IgD-negative memory B cell (primary cell): Measurements from ENCODE around the gene RAB43. TPM values are rescaled to one million over a fixed set of nuclear protein-coding genes. Genes with fewer than 3 reads are reported as not detected.
A peak's percentile ranks its signal among the peaks of the same experiment; 100 is the strongest.
"Not testable (repeated sequence)": the region's sequence is repeated elsewhere in the genome, so short reads cannot be mapped to it uniquely, and the experiment has no call there.

Experiments
- H3K27ac Mint-ChIP-seq, 3 donors: one replicate each; pipeline ENCODE4 v1.8.0; 2020 to 2022; ENCODE audit warnings: mild to moderate bottlenecking in 3 of 3, mixed read lengths in 3 of 3, moderate library complexity in 1 of 3
- H3K27me3 Mint-ChIP-seq: one replicate; pipeline ENCODE4 v1.8.0; 2021; ENCODE audit warnings: mixed read lengths
- H3K36me3 Mint-ChIP-seq: one replicate; pipeline ENCODE4 v1.8.0; 2020; ENCODE audit warnings: mild to moderate bottlenecking, mixed read lengths
- H3K4me1 Mint-ChIP-seq, 3 donors: one replicate each; pipeline ENCODE4 v1.8.0; 2020 to 2022; ENCODE audit warnings: mixed read lengths in 3 of 3, mild to moderate bottlenecking in 1 of 3
- H3K4me3 Mint-ChIP-seq, 4 donors: one replicate each; pipeline ENCODE4 v1.8.0; 2020 to 2022; ENCODE audit warnings: mild to moderate bottlenecking in 4 of 4, mixed read lengths in 4 of 4, moderate library complexity in 3 of 4
- H3K9me3 Mint-ChIP-seq, 3 donors: one replicate each; pipeline ENCODE4 v1.8.0; 2020 to 2021; ENCODE audit warnings: mixed read lengths in 3 of 3, mild to moderate bottlenecking in 1 of 3
- polyA plus RNA-seq: library from polyadenylated mRNA; unstranded; fragments of 300-500 nt; fragmentation: Illumina TruSeq; gene quantifications from one replicate; pipeline ENCODE4 v1.2.3, GENCODE V29; 2021

RAB43 gene
- polyA plus RNA-seq, 1 donor from 2014 or later: 3.9 TPM

DNA sequence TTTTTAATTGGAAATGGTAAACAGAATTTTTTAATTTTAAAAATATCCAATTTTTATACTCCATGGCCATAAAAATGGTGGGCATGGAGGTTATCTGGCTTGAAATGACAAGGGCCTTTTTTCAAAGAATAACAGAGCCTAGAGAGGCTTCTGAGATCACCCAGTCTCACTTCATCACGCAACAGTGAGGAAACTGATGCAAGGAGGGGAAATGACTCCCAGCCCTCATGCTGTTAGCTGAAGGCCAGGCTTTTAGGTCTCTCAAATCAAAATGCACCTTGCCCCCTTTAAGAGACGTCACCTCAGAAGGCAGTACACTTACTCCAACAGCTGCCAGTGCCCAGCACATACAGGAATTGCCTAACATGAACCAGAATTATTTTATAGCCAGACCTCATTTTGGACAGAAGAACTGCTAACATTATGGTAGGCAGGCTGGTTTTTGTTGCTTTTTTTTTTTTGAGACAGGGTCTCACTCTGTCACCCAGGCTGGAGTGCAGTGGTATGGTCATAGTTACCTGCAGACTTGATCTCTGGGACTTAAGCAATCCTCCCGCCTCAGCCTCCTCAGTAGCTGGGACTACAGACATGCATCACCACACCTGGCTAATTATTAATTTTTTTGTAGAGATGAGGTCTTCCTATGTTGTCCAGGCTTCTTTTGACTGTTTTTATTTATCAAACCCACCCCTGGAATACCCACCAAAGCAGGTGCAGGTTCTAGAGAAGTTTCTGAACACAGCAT is 9.1 kb downstream of the RAB43 start:
- H3K4me1 Mint-ChIP-seq: peaks cover under 1 to 6% (median 3%) of the 10 kb centered on the region in 3 donors
- H3K27ac Mint-ChIP-seq: no peak overlapping the region

GRCh38 chr3:129111076-129111780 is 10.4 kb downstream of the RAB43 start:
- not testable (repeated sequence) for H3K27ac Mint-ChIP-seq, H3K36me3 Mint-ChIP-seq, H3K27me3 Mint-ChIP-seq, H3K4me1 Mint-ChIP-seq, H3K4me3 Mint-ChIP-seq, H3K9me3 Mint-ChIP-seq

More for the DNA sequence above, 9.1 kb downstream of the RAB43 start:
- no peak overlapping the region for H3K4me3 Mint-ChIP-seq
- peaks cover 5% of the 10 kb centered on the region for H3K36me3 Mint-ChIP-seq
- H3K27me3 Mint-ChIP-seq: no peaks in the 10 kb centered on the region
- H3K9me3 Mint-ChIP-seq: no peaks in the 10 kb centered on the region

GRCh38 chr3:129107793-129108192 is 13.8 kb downstream of the RAB43 start:
- no peaks in the 10 kb centered on the region for H3K4me1 Mint-ChIP-seq
- peaks cover 7% of the 10 kb centered on the region for H3K36me3 Mint-ChIP-seq
- peak overlapping the region in 2 of 3 donors; percentile 12 to 19 for H3K27ac Mint-ChIP-seq
- H3K27me3 Mint-ChIP-seq: no peaks in the 10 kb centered on the region
- no peaks in the 10 kb centered on the region for H3K9me3 Mint-ChIP-seq
- no peak overlapping the region for H3K4me3 Mint-ChIP-seq

- no peak overlapping the region for H3K27ac Mint-ChIP-seq
Measured at GRCh38 chr3:129106866-129107565, 14.6 kb downstream of the RAB43 start.

DNA sequence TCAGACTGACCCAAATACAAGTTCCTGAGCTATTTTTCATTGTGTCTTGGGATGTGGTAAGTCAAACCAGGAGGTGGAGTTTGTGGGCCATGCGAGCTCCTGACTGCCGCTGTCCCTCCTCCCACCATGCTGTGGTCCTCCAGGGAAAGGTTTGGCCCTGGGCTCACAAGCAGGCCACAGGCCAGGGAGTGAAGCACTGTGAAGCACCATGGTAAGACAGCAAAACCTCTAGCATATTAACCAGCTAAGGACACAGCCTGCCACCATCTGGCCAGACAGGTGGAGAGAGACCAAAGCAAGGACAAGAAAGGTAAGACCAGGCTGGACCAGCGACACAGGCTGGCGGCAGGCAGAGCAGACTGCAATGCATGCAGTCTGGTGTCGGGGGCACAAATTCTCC is 15.3 kb downstream of the RAB43 start:
- Mint-ChIP-seq H3K36me3 (peaks cover 7% of the 10 kb centered on the region), H3K4me1 (no peaks in the 10 kb centered on the region), H3K9me3 (no peaks in the 10 kb centered on the region), H3K27me3 (no peaks in the 10 kb centered on the region), H3K27ac (no peak overlapping the region), H3K4me3 (no peak overlapping the region)

More at GRCh38 chr3:129106866-129107565, 14.6 kb downstream of the RAB43 start:
- H3K27me3 Mint-ChIP-seq: no peaks in the 10 kb centered on the region
- no peaks in the 10 kb centered on the region for H3K4me1 Mint-ChIP-seq
- no peaks in the 10 kb centered on the region for H3K9me3 Mint-ChIP-seq
- no peak overlapping the region for H3K4me3 Mint-ChIP-seq
- H3K36me3 Mint-ChIP-seq: peaks cover 7% of the 10 kb centered on the region

GRCh38 chr3:129105862-129106261 is 15.7 kb downstream of the RAB43 start:
- Mint-ChIP-seq H3K4me3 (no peak overlapping the region), H3K9me3 (no peaks in the 10 kb centered on the region), H3K36me3 (peaks cover 5% of the 10 kb centered on the region)

GRCh38 chr3:129104498-129105079 is 17.0 kb downstream of the RAB43 start:
- Mint-ChIP-seq H3K36me3 (peaks cover 5% of the 10 kb centered on the region), H3K27me3 (no peaks in the 10 kb centered on the region), H3K4me1 (no peaks in the 10 kb centered on the region), H3K27ac (no peak overlapping the region), H3K9me3 (no peaks in the 10 kb centered on the region), H3K4me3 (no peak overlapping the region)

More at GRCh38 chr3:129105862-129106261, 15.7 kb downstream of the RAB43 start:
- Mint-ChIP-seq H3K27ac (peak overlapping the region in 1 of 3 donors; percentile 57), H3K27me3 (no peaks in the 10 kb centered on the region), H3K4me1 (no peaks in the 10 kb centered on the region)

- Mint-ChIP-seq H3K9me3 (no peaks in the 10 kb centered on the region), H3K27me3 (no peaks in the 10 kb centered on the region), H3K4me1 (no peaks in the 10 kb centered on the region), H3K4me3 (no peak overlapping the region), H3K36me3 (peaks cover 5% of the 10 kb centered on the region), H3K27ac (peak overlapping the region in 2 of 3 donors; percentile 17 to 62)
Measured at GRCh38 chr3:129104051-129104450, 17.6 kb downstream of the RAB43 start.

GRCh38 chr3:129103296-129103695 is 18.3 kb downstream of the RAB43 start:
- Mint-ChIP-seq H3K27me3 (no peaks in the 10 kb centered on the region), H3K9me3 (peaks cover 0 to 2% (median 0%) of the 10 kb centered on the region in 3 donors), H3K4me1 (no peaks in the 10 kb centered on the region), H3K36me3 (peaks cover 8% of the 10 kb centered on the region), H3K27ac (no peak overlapping the region), H3K4me3 (no peak overlapping the region)

GRCh38 chr3:129101370-129102138 is 20.1 kb downstream of the RAB43 start:
- Mint-ChIP-seq H3K27ac (peak overlapping the region in 1 of 3 donors; percentile 49), H3K4me3 (no peak overlapping the region)

DNA sequence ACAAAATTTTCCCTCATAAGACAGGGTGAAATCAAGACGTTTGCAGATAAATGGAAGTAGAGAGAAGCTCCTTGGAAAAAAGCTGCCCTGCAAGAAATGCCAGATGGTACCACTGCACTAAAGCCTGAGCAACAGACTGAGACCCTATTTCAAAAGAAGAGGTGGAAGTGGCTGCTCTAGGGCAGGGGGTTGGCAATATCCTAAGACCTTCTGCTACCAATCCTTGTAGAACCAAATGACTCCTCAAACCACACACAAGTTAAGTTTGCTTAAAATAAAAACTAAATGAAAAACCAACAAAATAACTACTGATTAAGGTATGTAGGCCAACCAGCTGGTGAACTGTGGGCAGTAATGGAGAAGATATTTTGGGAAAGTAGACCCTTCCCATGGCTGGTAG is 21.3 kb downstream of the RAB43 start:
- H3K27ac Mint-ChIP-seq: no peak overlapping the region
- H3K36me3 Mint-ChIP-seq: peaks cover 12% of the 10 kb centered on the region
- no peak overlapping the region for H3K4me3 Mint-ChIP-seq
- H3K9me3 Mint-ChIP-seq: peaks cover 0 to 4% (median 0%) of the 10 kb centered on the region in 3 donors
- no peaks in the 10 kb centered on the region for H3K4me1 Mint-ChIP-seq
- no peaks in the 10 kb centered on the region for H3K27me3 Mint-ChIP-seq

More at GRCh38 chr3:129101370-129102138, 20.1 kb downstream of the RAB43 start:
- peaks cover 0 to 4% (median 0%) of the 10 kb centered on the region in 3 donors for H3K9me3 Mint-ChIP-seq
- peaks cover 9% of the 10 kb centered on the region for H3K36me3 Mint-ChIP-seq
- H3K27me3 Mint-ChIP-seq: no peaks in the 10 kb centered on the region
- H3K4me1 Mint-ChIP-seq: no peaks in the 10 kb centered on the region

DNA sequence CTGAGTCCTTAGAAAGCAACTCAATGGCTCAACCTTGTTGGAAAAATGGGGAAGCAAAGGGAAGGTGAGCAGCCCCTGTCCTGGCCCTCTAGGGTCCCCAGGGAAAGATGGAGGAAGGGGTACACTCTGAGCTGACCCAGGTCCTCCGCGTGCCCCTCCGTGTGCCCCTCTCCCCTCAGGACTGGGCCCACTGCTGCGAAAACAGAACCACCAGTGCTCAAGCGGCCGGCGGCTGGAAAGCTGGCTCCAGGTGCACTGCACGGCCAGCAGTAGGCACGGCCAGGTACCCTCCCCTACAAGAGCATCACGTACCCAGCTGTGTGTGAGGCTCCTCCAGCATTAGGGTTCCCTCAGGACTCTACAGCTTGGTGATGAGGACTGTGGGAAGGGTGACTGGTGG is 26.3 kb downstream of the RAB43 start:
- Mint-ChIP-seq H3K27ac (no peak overlapping the region), H3K4me1 (no peaks in the 10 kb centered on the region), H3K9me3 (peaks cover 0 to 4% (median 0%) of the 10 kb centered on the region in 3 donors), H3K4me3 (no peak overlapping the region), H3K36me3 (peaks cover 11% of the 10 kb centered on the region), H3K27me3 (no peaks in the 10 kb centered on the region)

- H3K9me3 Mint-ChIP-seq, H3K27me3 Mint-ChIP-seq, H3K4me1 Mint-ChIP-seq, H3K4me3 Mint-ChIP-seq, H3K36me3 Mint-ChIP-seq, H3K27ac Mint-ChIP-seq: not testable (repeated sequence)
Measured at GRCh38 chr3:129088312-129088711, 33.3 kb downstream of the RAB43 start.

DNA sequence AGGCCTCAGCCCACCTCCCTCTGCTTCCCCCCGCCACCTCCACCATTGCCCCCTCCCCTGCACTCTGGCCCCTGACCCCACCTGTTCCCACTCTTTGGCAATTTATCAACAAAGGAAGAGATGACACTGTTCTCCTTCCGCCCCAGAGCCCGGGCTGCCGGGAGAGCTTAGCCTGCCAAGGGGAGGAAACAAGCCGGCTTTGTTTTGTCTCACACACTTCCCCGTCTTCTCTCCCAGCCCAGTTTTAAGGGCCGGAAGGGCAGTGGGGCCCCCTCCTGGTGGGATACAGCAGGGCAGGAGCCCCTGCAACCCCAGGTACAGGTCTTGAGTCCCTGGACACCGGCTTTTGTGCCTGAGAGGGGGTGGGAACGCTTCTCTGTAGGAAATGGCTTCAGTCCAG is 33.7 kb downstream of the RAB43 start:
- H3K36me3 Mint-ChIP-seq, H3K4me3 Mint-ChIP-seq, H3K9me3 Mint-ChIP-seq, H3K27ac Mint-ChIP-seq, H3K27me3 Mint-ChIP-seq, H3K4me1 Mint-ChIP-seq: not testable (repeated sequence)
